HG03280 (cell line): Measurements from ENCODE around the gene ORC3.
"Not testable (repeated sequence)": the region's sequence is repeated elsewhere in the genome, so short reads cannot be mapped to it uniquely, and the experiment has no call there.

Experiments
- ATAC-seq: cut with Tn5 transposase; IDR thresholded peaks from one replicate; pipeline ENCODE4 v1.9.1; 2021; ENCODE audit warnings: mild to moderate bottlenecking, moderate library complexity; ENCODE audit not compliant: unreplicated experiment

Gene ORC3

GRCh38 chr6:87658516-87658915 is 68.6 kb downstream of the ORC3 start:
- ATAC-seq, result no peak

DNA sequence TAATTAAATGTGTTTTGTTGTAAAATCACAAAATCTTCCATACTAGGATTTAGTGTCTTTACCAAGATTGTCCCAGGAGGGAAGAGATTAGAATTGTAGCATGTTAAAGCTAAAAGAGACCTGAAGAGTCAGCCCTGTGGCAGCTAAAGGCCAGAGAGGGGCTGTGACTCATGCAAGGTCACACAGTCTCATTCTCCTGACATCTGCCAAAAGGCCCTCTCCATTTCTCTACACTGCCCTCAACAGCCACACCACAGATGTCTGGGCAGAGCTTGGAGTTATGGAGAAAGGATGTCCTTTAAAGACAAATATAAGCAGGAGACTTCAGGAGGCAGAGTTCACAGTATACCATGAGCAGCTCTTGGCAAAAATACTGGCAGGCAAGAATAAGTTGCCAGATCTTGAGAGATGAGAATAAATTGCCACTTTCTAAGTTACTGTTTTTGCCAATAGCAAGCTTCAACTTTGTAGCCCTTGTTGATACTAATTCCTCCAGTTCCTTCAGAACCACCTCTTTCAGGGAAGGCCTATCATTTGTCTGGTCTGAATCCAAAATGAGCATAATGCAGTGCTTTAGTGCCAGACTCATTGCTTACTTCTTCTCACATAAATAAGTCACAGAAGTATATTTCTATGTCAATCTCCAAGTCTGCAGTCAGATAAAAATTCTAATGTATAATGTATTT is 70.4 kb downstream of the ORC3 start:
- no peak for ATAC-seq

DNA sequence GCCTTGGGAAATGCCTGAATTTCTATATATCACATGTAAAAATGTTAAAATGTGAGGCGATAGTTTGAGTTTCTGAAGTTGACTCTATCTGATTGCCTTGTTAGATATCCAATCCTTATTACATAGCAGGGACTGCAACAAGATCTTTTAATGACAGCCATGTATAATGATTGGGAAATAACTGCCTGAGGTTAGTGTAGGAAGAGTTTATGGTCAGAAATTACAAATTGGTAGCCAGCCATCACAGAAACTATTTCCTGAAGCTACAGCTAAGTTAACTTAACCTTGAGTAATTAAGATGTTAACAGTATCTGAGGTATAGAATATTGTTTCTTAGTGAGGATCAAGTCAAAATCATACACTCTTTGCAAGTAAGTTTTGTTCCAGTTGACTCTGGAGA is 71.1 kb downstream of the ORC3 start:
- no peak for ATAC-seq

DNA sequence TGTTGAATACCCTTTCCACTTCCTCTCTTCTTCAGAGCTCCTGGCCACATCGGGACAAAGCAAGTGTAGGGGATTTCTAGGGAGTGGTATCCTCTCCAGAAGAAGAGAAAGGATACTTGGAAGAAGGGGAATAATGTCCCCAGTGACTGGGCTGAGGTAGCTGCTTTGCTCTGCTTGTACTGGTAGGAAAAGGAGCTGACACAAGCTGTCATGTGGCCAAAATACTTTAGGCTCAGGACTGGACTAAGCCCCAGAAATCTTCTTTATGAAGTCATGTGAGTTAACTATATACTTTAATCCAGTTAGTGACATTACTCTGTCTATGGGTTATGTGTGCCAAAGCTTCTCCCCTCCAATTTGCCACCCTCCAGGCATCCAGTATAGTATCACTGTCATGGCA is 71.6 kb downstream of the ORC3 start:
- ATAC-seq, result no peak

DNA sequence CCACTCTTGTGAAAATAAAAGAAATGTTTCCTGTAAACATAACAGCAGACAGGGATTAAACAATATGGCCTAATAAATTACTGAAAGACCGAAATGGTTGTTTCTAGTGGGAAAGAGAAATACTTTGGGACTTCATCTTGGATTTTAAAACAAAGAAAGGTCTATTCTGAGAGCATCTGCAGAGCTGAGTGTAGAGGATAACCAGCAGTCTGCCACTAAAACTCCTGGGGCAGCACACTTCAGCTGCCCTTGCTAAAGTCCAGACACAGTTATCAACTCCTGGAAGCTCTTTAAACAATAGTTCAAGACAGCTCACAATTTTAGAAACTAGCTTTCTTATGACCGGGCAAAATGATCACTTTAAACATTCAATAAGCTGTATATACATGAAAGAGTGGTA is 73.5 kb downstream of the ORC3 start:
- ATAC-seq, result no peak

DNA sequence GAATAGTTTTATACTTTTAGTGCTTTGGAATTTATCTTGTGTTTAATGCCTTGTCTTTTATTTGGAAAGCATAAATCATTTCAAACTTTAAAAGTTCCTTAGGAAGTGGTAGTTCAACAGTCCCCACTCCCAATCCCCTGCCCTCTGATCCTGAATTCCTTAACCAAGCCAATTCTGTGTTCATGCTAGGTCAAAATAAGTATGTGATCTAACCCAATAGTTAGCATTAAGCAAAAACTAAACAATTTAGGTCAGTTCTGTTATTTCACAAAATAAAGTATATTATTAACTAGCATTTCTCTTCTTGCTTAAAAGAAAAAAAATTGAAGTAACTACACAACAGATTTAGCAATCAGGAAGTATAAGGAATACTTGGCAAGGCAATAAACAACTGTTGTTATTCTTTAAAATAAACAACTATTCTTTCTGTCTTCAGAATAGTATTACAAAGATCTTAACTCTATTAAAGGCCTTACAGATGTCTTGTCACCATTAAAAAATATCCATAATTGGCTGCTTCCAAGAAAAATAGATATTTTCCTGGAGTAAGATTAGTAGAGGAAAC is 75.1 kb downstream of the ORC3 start:
- no peak for ATAC-seq

- no peak for ATAC-seq
Observed at GRCh38 chr6:87667032-87667431, 77.1 kb downstream of the ORC3 start.

GRCh38 chr6:87668013-87668412 is 78.1 kb downstream of the ORC3 start:
- ATAC-seq, result no peak

- no peak for ATAC-seq
Observed at GRCh38 chr6:87669051-87669450, 79.1 kb downstream of the ORC3 start.

- no peak for ATAC-seq
Observed at GRCh38 chr6:87670707-87671106, 80.8 kb downstream of the ORC3 start.

GRCh38 chr6:87671555-87672029 is 81.7 kb downstream of the ORC3 start:
- no peak for ATAC-seq

DNA sequence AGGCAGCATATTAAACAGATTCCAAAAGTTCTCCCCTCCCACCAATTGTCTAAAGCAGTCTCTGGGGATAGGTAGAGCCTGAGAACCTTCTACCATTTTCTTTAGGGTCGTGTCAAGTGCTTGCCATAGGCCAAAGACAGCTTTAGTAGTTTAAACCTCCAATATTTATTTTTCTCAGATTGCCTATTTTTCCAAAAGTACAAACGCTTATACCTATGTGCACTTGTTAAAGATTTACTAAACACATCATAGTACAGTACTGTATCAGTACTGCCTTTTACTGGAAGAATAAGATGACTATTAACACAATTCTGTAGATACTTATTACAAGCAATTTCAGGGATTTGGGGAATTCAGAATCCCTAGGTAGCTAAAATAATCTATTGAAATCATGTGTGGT is 82.7 kb downstream of the ORC3 start:
- ATAC-seq, result no peak

- no peak for ATAC-seq
Observed at GRCh38 chr6:87673237-87673636, 83.3 kb downstream of the ORC3 start.

GRCh38 chr6:87674290-87674689 is 84.4 kb downstream of the ORC3 start:
- no peak for ATAC-seq

- ATAC-seq, result no peak
Observed at GRCh38 chr6:87675004-87675681, 85.2 kb downstream of the ORC3 start.

GRCh38 chr6:87682310-87682709 is 92.4 kb downstream of the ORC3 start:
- no peak for ATAC-seq

DNA sequence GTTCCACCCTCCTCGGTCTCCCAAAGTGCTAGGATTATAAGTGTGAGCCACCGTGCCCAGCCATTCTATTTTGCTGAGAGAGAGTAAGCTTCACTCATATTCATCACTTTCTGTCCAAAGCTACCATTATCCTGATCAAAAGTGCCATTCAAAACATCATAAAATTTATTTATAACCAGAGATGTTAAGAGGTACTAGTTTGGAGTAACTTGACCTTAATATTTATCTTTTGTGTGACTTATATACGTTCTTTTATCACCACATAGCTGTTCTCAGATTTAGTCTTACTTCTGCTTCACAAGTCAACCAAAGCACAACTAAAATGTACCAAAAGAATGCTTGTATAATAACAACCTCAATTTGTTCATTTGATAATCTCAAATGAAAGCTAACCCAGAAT is 94.0 kb downstream of the ORC3 start:
- no peak for ATAC-seq

DNA sequence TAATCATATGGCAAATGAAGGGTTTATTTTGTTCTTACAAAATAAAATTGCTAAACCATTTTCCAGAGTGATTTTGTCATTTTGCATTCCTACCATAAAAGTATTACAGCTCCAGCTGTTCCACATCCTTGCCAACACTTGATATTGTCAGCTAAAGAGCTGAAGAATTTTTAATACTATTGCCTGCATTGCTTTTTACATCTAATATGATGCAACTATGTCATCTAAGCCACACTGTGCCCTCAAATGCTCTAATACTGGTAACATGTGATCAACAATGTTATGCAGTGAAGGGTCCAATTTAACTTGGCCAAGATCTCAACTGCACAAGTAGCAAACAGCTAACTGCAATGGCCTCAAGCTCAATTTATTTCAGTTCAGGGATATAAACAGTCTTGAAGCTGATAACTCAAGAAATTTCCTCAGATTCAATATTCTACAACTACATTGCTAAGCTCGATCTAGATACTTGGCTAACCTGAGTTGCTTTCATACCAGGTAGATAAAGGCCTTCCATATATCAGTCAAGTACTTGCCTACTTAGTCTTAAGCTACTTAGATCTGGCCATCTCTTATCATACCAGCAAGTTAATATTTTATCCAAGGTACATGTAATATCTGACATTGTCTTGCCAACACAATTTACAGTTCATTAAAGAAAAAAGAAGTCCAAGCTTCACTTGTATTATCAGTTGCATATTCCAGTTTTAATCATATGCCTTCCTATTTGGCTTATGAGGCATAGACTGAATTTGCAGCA is 95.1 kb downstream of the ORC3 start:
- no peak for ATAC-seq

GRCh38 chr6:87686636-87687205 is 96.8 kb downstream of the ORC3 start:
- not testable (repeated sequence) for ATAC-seq

GRCh38 chr6:87687296-87687695 is 97.4 kb downstream of the ORC3 start:
- no peak for ATAC-seq

- not testable (repeated sequence) for ATAC-seq
Observed at GRCh38 chr6:87687893-87688292, 98.0 kb downstream of the ORC3 start.
